GM21423 (cell line): ENCODE results near the gene HDLBP.

Experiments
- ATAC-seq: cut with Tn5 transposase; IDR thresholded peaks from one replicate; pipeline ENCODE4 v1.9.1; 2021; ENCODE audit warnings: mild to moderate bottlenecking, moderate library complexity; ENCODE audit not compliant: unreplicated experiment

The HDLBP gene

GRCh38 chr2:241217320-241218031 lies 98.0 kb downstream of the HDLBP start:
- peak; percentile 55 for ATAC-seq

GRCh38 chr2:241216211-241216761 lies 99.2 kb downstream of the HDLBP start:
- ATAC-seq: no peak

- ATAC-seq: no peak
Measured at GRCh38 chr2:241215421-241215820, 100.1 kb downstream of the HDLBP start.

- no peak for ATAC-seq
Measured at GRCh38 chr2:241214766-241215165, 100.7 kb downstream of the HDLBP start.

- no peak for ATAC-seq
Measured at GRCh38 chr2:241214209-241214608, 101.3 kb downstream of the HDLBP start.

GRCh38 chr2:241213567-241213966 lies 101.9 kb downstream of the HDLBP start:
- ATAC-seq: no peak

- ATAC-seq: no peak
Measured at GRCh38 chr2:241213041-241213440, 102.4 kb downstream of the HDLBP start.

GRCh38 chr2:241211276-241211675 lies 104.2 kb downstream of the HDLBP start:
- no peak for ATAC-seq

GRCh38 chr2:241209271-241209670 lies 106.2 kb downstream of the HDLBP start:
- ATAC-seq: no peak

- no peak for ATAC-seq
Measured at GRCh38 chr2:241208058-241208457, 107.4 kb downstream of the HDLBP start.

GRCh38 chr2:241207641-241208040 lies 107.8 kb downstream of the HDLBP start:
- no peak for ATAC-seq

- no peak for ATAC-seq
Measured at GRCh38 chr2:241207151-241207550, 108.3 kb downstream of the HDLBP start.

GRCh38 chr2:241205086-241205485 lies 110.4 kb downstream of the HDLBP start:
- no peak for ATAC-seq

GRCh38 chr2:241204490-241204889 lies 111.0 kb downstream of the HDLBP start:
- ATAC-seq: no peak

GRCh38 chr2:241204010-241204384 lies 111.5 kb downstream of the HDLBP start:
- no peak for ATAC-seq

- ATAC-seq: no peak
Measured at GRCh38 chr2:241203218-241204009, 112.1 kb downstream of the HDLBP start.

- no peak for ATAC-seq
Measured at GRCh38 chr2:241202681-241203080, 112.8 kb downstream of the HDLBP start.

- no peak for ATAC-seq
Measured at GRCh38 chr2:241202268-241202585, 113.2 kb downstream of the HDLBP start.

GRCh38 chr2:241201445-241202267 lies 113.8 kb downstream of the HDLBP start:
- ATAC-seq: no peak

GRCh38 chr2:241200822-241201395 lies 114.6 kb downstream of the HDLBP start:
- no peak for ATAC-seq
